AG04449 (cell line): Measurements from ENCODE around the gene SP7.

Experiments
- CTCF ChIA-PET: fragments of 350-600 bp; formaldehyde crosslinking; extraction: SDS; loops from one replicate; lab custom pipeline; 2021; ENCODE audit warnings: antibody characterized with exemption; lab: Yijun Ruan, JAX
- POLR2A ChIA-PET: fragments of 400-600, 350-600 bp; formaldehyde crosslinking; extraction: SDS; loops from one replicate; lab custom pipeline; 2020; ENCODE audit warnings: antibody characterized with exemption, inconsistent platforms; lab: Yijun Ruan, JAX
- DNase-seq: peaks from one replicate; pipeline ENCODE4 v3.0.0-alpha.2; 2010; ENCODE audit warnings: low read depth, low spot score
- H3K4me3 ChIP-seq: 2 replicates; pipeline ENCODE4 v1.5.1; 2011; ENCODE audit warnings: low read depth, mild to moderate bottlenecking, control low read depth, low read length
- CTCF ChIP-seq: IDR thresholded peaks from one replicate; pipeline ENCODE4 v1.5.1; 2011; ENCODE audit warnings: mild to moderate bottlenecking, moderate library complexity, low read length, control low read depth, inconsistent platforms; ENCODE audit not compliant: insufficient read depth; ENCODE audit errors: missing control alignments

SP7 gene

DNA sequence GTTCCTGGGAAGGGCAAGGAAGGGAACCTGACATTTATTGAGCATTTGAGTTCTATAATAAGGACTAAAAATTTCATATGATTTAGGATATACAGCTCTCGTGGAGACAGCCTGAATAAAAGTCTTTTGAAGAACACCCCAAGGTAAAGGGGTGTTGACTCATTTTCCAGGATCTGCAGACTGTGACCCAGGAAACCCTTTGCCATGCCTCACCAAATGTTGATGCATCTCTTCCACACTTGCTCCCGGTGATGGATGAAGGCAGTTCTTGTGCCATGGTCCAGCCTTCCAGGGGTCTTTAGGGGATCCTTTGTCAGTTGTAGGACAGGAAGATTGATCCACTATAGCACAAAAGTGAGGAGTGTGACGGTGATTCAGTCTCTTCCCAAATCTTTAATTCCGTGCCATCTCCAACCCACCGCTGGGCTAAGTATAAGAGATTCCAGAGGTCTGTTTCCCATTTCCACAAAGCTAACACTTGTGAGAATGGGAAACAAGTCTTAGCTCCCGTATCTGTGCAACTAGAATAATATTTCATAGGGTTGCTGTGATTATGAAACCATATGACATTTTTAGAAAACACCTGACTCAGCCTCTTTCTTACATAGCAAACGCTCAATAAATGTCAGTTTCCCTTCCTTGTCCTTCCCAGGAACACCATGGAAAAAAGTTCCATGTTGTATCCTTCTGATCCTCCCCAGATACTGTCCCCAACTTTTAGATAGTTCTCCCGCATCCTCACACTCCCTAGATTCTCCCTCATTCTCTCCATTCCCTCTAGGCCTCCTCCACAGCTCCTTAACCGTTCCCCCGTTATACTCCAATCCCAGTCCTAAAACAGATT is 15.6 kb downstream of the SP7 start:
- no peak for DNase-seq
- peak overlapping the region; percentile 97 for H3K4me3 ChIP-seq
- POLR2A ChIA-PET = interaction anchor here (0.6 to 2.4 kb wide), 21 partner anchors 9 to 240 kb away, joined by 3 to 19 read pairs (median 4); partner anchors contain the start of genes MYG1, PFDN5, SP7 and TARBP2
- CTCF ChIA-PET = interaction anchor here (0.6 to 15.8 kb wide), 57 partner anchors 9 to 304 kb away, joined by 3 to 391 read pairs (median 4); partner anchors contain the start of genes AMHR2, ESPL1, ITGB7 and MYG1
- TF ChIP-seq CTCF = no peak

DNA sequence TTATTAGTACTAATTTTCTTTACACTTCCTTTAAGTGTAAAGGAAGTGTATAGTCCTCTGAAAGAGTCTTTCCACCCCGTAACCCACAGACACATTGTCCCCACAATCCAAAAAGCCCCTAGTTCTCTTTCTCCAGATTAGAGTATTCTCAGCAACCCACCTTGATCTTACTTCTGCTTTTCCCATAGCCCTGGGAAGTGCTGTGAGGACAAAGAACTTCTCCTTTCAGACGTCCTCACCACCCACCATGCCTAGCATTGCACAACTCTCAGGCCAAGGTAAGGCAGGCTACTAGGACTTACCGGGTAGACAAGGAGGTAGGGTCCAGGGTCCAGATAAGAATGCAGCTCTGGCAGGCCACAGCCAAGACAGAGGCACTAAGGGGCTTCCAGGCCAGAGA is 22.2 kb downstream of the SP7 start:
- DNase-seq = no peak
- POLR2A ChIA-PET = no interaction called here
- H3K4me3 ChIP-seq = no peak overlapping the region
- CTCF ChIA-PET = interaction anchor here (9.2 kb wide), 1 partner anchor 8 kb away, joined by 102 read pairs; the partner anchor contains the start of gene AAAS
- TF ChIP-seq CTCF = no peak

GRCh38 chr12:53308276-53308675 is 27.9 kb downstream of the SP7 start:
- CTCF ChIA-PET = interaction anchor here (1.0 to 9.2 kb wide), 3 partner anchors 9 to 14 kb away, joined by 3 to 102 read pairs (median 3); partner anchors contain the start of gene AAAS
- TF ChIP-seq CTCF = no peak
- no peak overlapping the region for H3K4me3 ChIP-seq
- DNase-seq = no peak
- POLR2A ChIA-PET = interaction anchor here (0.8 kb wide), 1 partner anchor 13 kb away, joined by 3 read pairs; the partner anchor contains the start of gene AAAS

- H3K4me3 ChIP-seq = no peak overlapping the region
- ChIA-PET POLR2A (no interaction called here), CTCF (interaction anchor here (1.6 kb wide), 1 partner anchor 95 kb away, joined by 6 read pairs; no protein-coding TSS in a partner anchor)
- DNase-seq = no peak
- TF ChIP-seq CTCF = no peak
These were observed 29.3 kb downstream of the SP7 start for GRCh38 chr12:53306826-53307225.

DNA sequence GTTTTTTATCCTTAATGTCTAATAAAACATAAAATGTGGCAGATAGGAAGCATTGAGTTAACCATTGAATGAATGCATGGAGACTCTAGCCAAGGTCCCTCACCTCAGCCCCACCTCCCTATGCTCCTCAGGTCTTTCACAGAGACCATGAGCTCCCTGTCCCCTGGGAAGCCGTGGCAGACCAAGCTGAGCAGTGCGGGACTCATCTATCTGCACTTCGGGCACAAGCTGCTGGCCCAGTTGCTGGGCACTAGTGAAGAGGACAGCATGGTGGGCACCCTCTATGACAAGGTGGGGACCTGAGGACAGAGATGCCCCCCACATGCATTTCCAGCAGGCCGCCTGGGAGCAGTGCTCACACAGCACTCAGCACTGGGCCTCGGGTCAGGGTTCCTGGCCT is 33.3 kb downstream of the SP7 start:
- no peak for TF ChIP-seq CTCF
- CTCF ChIA-PET = interaction anchor here (1.8 to 22.9 kb wide), 4 partner anchors 15 to 94 kb away, joined by 4 to 659 read pairs (median 62); partner anchors contain the start of genes AAAS and ITGB7
- POLR2A ChIA-PET = no interaction called here
- no peak overlapping the region for H3K4me3 ChIP-seq
- no peak for DNase-seq

DNA sequence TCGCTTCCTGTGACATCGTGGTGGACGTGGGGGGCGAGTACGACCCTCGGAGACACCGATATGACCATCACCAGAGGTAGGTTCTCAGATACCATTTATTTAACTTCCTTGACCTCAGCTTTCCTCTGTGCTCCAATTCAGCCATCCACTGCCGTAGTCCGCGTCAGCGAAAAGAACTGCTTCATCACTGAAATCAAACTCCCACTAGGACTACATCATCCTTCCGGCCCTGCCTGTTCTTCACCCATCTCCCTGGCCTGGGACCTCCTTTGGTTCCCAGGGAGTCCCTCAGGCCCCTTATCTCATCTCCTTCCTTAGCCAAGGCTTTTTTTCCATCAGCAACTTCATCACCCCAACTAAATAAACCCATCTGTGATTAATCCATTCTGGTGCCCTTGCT is 36.0 kb downstream of the SP7 start:
- ChIA-PET POLR2A (interaction anchor here (0.7 to 2.9 kb wide), 6 partner anchors 21 to 84 kb away, joined by 3 to 19 read pairs (median 4); partner anchors contain the start of gene AAAS), CTCF (interaction anchor here (0.7 to 22.9 kb wide), 4 partner anchors 12 to 140 kb away, joined by 4 to 659 read pairs (median 62); partner anchors contain the start of genes AAAS and ITGB7)
- peak overlapping the region; percentile 93 for H3K4me3 ChIP-seq
- TF ChIP-seq CTCF = no peak
- no peak for DNase-seq
